SK-N-SH (cell line): Measurements from ENCODE around the gene SURF1. TPM values are rescaled to one million over a fixed set of nuclear protein-coding genes. Genes with fewer than 3 reads are reported as not detected.

Source experiments
- CTCF ChIA-PET: fragments of 300-600, 350-600 bp; formaldehyde crosslinking; extraction: SDS; loops from one replicate; lab custom pipeline; 2021; lab: Yijun Ruan, JAX
- POLR2A ChIA-PET: fragments of 350-600 bp; sonication (Branson Sonifier 250); formaldehyde crosslinking; extraction: SDS; loops from one replicate; lab custom pipeline; 2020; ENCODE audit warnings: antibody characterized with exemption, inconsistent platforms; lab: Yijun Ruan, JAX
- DNase-seq: peaks from one replicate; pipeline ENCODE4 v3.0.0; 2012
- H2AFZ ChIP-seq: fragments of 200-600 bp; sonication (generic); 2 replicates; pipeline ENCODE4 v1.8.1; 2016; ENCODE audit warnings: antibody characterized with exemption, mild to moderate bottlenecking, low read depth
- H3F3A ChIP-seq: fragments of 200-600 bp; sonication (generic); replicated peaks from 2 replicates; pipeline ENCODE3; 2016; ENCODE audit warnings: antibody characterized with exemption, mild to moderate bottlenecking; ENCODE audit not compliant: insufficient read depth
- H3K27ac ChIP-seq, 2 experiments: fragments of 200-500 bp in 1 of 2; fragments of 200-600 bp in 1 of 2; sonication (Bioruptor generic) in 1 of 2; sonication (generic), shearing (Covaris generic) in 1 of 2; 2 replicates each; pipeline versions ENCODE4 v1.5.1 to v1.6.1; 2014 to 2016; ENCODE audit warnings: low read depth in 2 of 2, inconsistent platforms in 1 of 2, low read length in 1 of 2, mild to moderate bottlenecking in 1 of 2, mixed read lengths in 1 of 2
- H3K27me3 ChIP-seq: fragments of 200-600 bp; sonication (generic), shearing (Covaris generic); 2 replicates; pipeline ENCODE4 v1.6.1; 2016; ENCODE audit warnings: mixed run types; ENCODE audit not compliant: insufficient read depth
- H3K36me3 ChIP-seq, 2 experiments: fragments of 200-500 bp in 1 of 2; fragments of 200-600 bp in 1 of 2; sonication (Bioruptor generic) in 1 of 2; sonication (generic) in 1 of 2; replicated peaks in 1 of 2; 2 replicates each; pipeline versions ENCODE3 to v1.5.1; 2014 to 2016; ENCODE audit warnings: low read length in 1 of 2, mild to moderate bottlenecking in 1 of 2; ENCODE audit not compliant: insufficient read depth in 2 of 2, control insufficient read depth in 1 of 2
- H3K4me1 ChIP-seq, 2 experiments: fragments of 200-500 bp in 1 of 2; fragments of 200-600 bp in 1 of 2; sonication (Bioruptor generic) in 1 of 2; sonication (generic), shearing (Covaris generic) in 1 of 2; 2 replicates each; pipeline versions ENCODE4 v1.5.1 to v1.6.1; 2014 to 2016; ENCODE audit warnings: low read depth in 1 of 2, low read length in 1 of 2, mixed run types in 1 of 2; ENCODE audit not compliant: insufficient read depth in 2 of 2, control insufficient read depth in 1 of 2
- H3K4me2 ChIP-seq: fragments of 200-600 bp; sonication (generic), shearing (Covaris generic); 2 replicates; pipeline ENCODE4 v1.6.1; 2017; ENCODE audit warnings: mixed run types
- H3K4me3 ChIP-seq, 2 experiments: fragments of 200-500 bp in 1 of 2; fragments of 200-600 bp in 1 of 2; sonication (Bioruptor generic) in 1 of 2; sonication (generic), shearing (Covaris generic) in 1 of 2; 2 replicates each; pipeline versions ENCODE4 v1.5.1 to v1.8.1; 2014 to 2016; ENCODE audit warnings: low read depth in 2 of 2, inconsistent platforms in 1 of 2, low read length in 1 of 2, mild to moderate bottlenecking in 1 of 2, mixed read lengths in 1 of 2, moderate library complexity in 1 of 2
- H3K79me2 ChIP-seq: fragments of 200-600 bp; sonication (generic); 2 replicates; pipeline ENCODE4 v1.8.1; 2017; ENCODE audit warnings: mild to moderate bottlenecking; ENCODE audit not compliant: insufficient read depth
- H3K9ac ChIP-seq: fragments of 200-600 bp; sonication (generic); 2 replicates; pipeline ENCODE4 v1.6.1; 2017; ENCODE audit warnings: mixed run types
- H3K9me2 ChIP-seq: fragments of 200-600 bp; sonication (generic); 2 replicates; pipeline ENCODE4 v1.6.1; 2017; ENCODE audit warnings: mixed run types
- H3K9me3 ChIP-seq: fragments of 200-600 bp; sonication (generic); 2 replicates; pipeline ENCODE4 v1.6.1; 2017; ENCODE audit warnings: mixed run types, mild to moderate bottlenecking, moderate library complexity
- H4K20me1 ChIP-seq: fragments of 200-600 bp; sonication (generic); 2 replicates; pipeline ENCODE4 v1.6.1; 2017; ENCODE audit warnings: mild to moderate bottlenecking, mixed run types; ENCODE audit not compliant: insufficient read depth
- CHD2 ChIP-seq: fragments of 150-350 bp; IDR thresholded peaks from 2 replicates; pipeline ENCODE4 v1.6.1; 2018; ENCODE audit warnings: low read length; ENCODE audit not compliant: partially characterized antibody
- EP300 ChIP-seq, 2 experiments: IDR thresholded peaks; 2 replicates each; pipeline versions ENCODE4 v1.4.0 to v1.6.1; 2012; ENCODE audit warnings: borderline replicate concordance in 1 of 2, low read depth in 1 of 2, low read length in 1 of 2
- EZH2phosphoT487 ChIP-seq: fragments of 200-600 bp; sonication (generic); IDR thresholded peaks from 2 replicates; pipeline ENCODE4 v1.6.1; 2017; ENCODE audit warnings: low read depth, mixed run types, mild to moderate bottlenecking, antibody characterized with exemption, moderate library complexity, borderline replicate concordance
- FOXM1 ChIP-seq: IDR thresholded peaks from 2 replicates; pipeline ENCODE4 v1.4.0; 2012; ENCODE audit warnings: low read depth, mild to moderate bottlenecking
- GATA2 ChIP-seq: sonication (generic); formaldehyde crosslinking; IDR thresholded peaks from 2 replicates; pipeline ENCODE4 v1.5.0; 2020; ENCODE audit warnings: mild to moderate bottlenecking, missing genetic modification reagents
- IRF3 ChIP-seq: fragments of 150-350 bp; IDR thresholded peaks from 2 replicates; pipeline ENCODE4 v1.6.1; 2016; ENCODE audit warnings: mild to moderate bottlenecking, low read depth, low read length
- JUND ChIP-seq: IDR thresholded peaks from 2 replicates; pipeline ENCODE4 v1.4.0; 2012
- RCOR1 ChIP-seq: fragments of 150-350 bp; IDR thresholded peaks from 2 replicates; pipeline ENCODE4 v1.6.1; 2017; ENCODE audit warnings: antibody characterized with exemption, low read length
- REST ChIP-seq: IDR thresholded peaks from 2 replicates; pipeline ENCODE4 v1.6.1; 2012; ENCODE audit warnings: mild to moderate bottlenecking, low read depth, low read length, moderate library complexity
- SIN3A ChIP-seq: IDR thresholded peaks from 2 replicates; pipeline ENCODE4 v1.6.1; 2012; ENCODE audit warnings: low read depth, mild to moderate bottlenecking, low read length, moderate library complexity, borderline replicate concordance
- SMC3 ChIP-seq: IDR thresholded peaks from 2 replicates; pipeline ENCODE4 v1.6.1; 2012; ENCODE audit warnings: low read depth, low read length, improper control_type of control experiment
- TAF1 ChIP-seq: IDR thresholded peaks from 2 replicates; pipeline ENCODE4 v1.6.1; 2012; ENCODE audit warnings: low read depth, mild to moderate bottlenecking, low read length, moderate library complexity, borderline replicate concordance
- TEAD4 ChIP-seq: IDR thresholded peaks from 2 replicates; pipeline ENCODE4 v1.4.0; 2012; ENCODE audit warnings: mild to moderate bottlenecking, borderline replicate concordance; ENCODE audit not compliant: insufficient read depth
- USF1 ChIP-seq: IDR thresholded peaks from 2 replicates; pipeline ENCODE4 v1.4.0; 2012; ENCODE audit warnings: low read depth, borderline replicate concordance
- ZBTB33 ChIP-seq: IDR thresholded peaks from 2 replicates; pipeline ENCODE4 v1.4.0; 2012; ENCODE audit warnings: low read depth, borderline replicate concordance
- WGBS: methylation state at CpG from one replicate; pipeline ENCODE4 v1.1.6; 2017; ENCODE audit warnings: low lambda C conversion rate; 5-methylcytosine and 5-hydroxymethylcytosine counted together
- polyA plus RNA-seq, 3 experiments: library from polyadenylated mRNA; depleted of rRNA; stranded (reverse); fragments of >200 nt; gene quantifications; 2 replicates each; pipeline ENCODE4 v1.2.3, GENCODE V29; 2012

Gene SURF1
- polyA plus RNA-seq, 1 of the 3 experiments (the other 2 are of a cell fraction), result 103 TPM

GRCh38 chr9:133323991-133324703 is 32.1 kb downstream of the SURF1 start:
- CTCF ChIA-PET, result interaction anchor here (1.1 kb wide), 1 partner anchor 20 kb away, joined by 4 read pairs; no protein-coding TSS in a partner anchor
- no peak overlapping the region for H3K4me2 ChIP-seq
- TF ChIP-seq IRF3 (no peak), SIN3A (no peak), RCOR1 (no peak), TAF1 (no peak), TEAD4 (no peak), REST (no peak), ZBTB33 (no peak), USF1 (no peak), FOXM1 (no peak), SMC3 (no peak), EP300 (IDR thresholded peaks at IDR 0.05; ENCODE audit: borderline replicate concordance in 1 of 2, low read depth in 1 of 2, low read length in 1 of 2) (no peak), CHD2 (no peak), GATA2 (CRISPR knock-in tag) (no peak), EZH2phosphoT487 (no peak), JUND (no peak)
- TF ChIP-seq, all 33 proteins: peak for 0
- H3K9me2 ChIP-seq, result no peaks in the 10 kb centered on the region
- H3K79me2 ChIP-seq, result no peaks in the 10 kb centered on the region
- no peak overlapping the region for H3K4me3 ChIP-seq
- H3F3A ChIP-seq, result no peaks in the 10 kb centered on the region
- POLR2A ChIA-PET, result no interaction called here
- no peak overlapping the region for H3K27ac ChIP-seq
- no peak overlapping the region for H2AFZ ChIP-seq
- H3K9ac ChIP-seq, result no peak overlapping the region
- no peaks in the 10 kb centered on the region for H3K27me3 ChIP-seq
- no peaks in the 10 kb centered on the region for H4K20me1 ChIP-seq
- no peaks in the 10 kb centered on the region for H3K9me3 ChIP-seq
- no peak for DNase-seq
- H3K36me3 ChIP-seq, result no peaks in the 10 kb centered on the region
- WGBS, result 72% methylated on average over 13 of the region's 13 CpGs
- no peaks in the 10 kb centered on the region for H3K4me1 ChIP-seq
